ENCODE measurements around the gene KLK15. TPM values are rescaled to one million over a fixed set of nuclear protein-coding genes. Genes with fewer than 3 reads are reported as not detected.

The KLK15 gene
- total RNA-seq, 1 experiment from 2014 or later, result not detected

DNA sequence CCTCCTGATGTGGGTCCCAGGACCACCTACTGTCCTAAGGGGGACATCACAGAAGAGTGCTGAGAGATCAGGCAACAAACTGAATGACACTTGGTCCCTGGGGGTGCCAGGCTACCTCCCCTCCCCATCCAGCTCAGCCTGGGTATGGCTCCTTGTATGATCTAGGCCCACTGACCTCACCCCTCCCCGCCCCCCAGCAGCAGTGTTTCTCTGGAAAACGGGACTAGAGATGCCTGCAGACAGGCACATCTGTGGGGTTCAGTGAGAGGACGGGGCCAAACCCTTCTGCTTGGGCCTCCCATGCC is 33.9 kb downstream of the KLK15 start:
- Mint-ChIP-seq H3K27ac (ENCODE audit: unreplicated experiment) (no peak overlapping the region), H3K4me1 (ENCODE audit: low read depth, unreplicated experiment) (peaks cover 32% of the 10 kb centered on the region), H3K27me3 (ENCODE audit: unreplicated experiment) (no peaks in the 10 kb centered on the region), H3K36me3 (ENCODE audit: insufficient read depth, unreplicated experiment) (peaks cover 92% of the 10 kb centered on the region), H3K9me3 (ENCODE audit: low read depth, unreplicated experiment) (no peaks in the 10 kb centered on the region), H3K4me3 (ENCODE audit: low read depth, unreplicated experiment) (no peak overlapping the region)
- no TSS peak for BruUV-seq (replicated peaks)
- CTCF ChIA-PET, result no interaction called here
- TF ChIP-seq, protein P1, sequence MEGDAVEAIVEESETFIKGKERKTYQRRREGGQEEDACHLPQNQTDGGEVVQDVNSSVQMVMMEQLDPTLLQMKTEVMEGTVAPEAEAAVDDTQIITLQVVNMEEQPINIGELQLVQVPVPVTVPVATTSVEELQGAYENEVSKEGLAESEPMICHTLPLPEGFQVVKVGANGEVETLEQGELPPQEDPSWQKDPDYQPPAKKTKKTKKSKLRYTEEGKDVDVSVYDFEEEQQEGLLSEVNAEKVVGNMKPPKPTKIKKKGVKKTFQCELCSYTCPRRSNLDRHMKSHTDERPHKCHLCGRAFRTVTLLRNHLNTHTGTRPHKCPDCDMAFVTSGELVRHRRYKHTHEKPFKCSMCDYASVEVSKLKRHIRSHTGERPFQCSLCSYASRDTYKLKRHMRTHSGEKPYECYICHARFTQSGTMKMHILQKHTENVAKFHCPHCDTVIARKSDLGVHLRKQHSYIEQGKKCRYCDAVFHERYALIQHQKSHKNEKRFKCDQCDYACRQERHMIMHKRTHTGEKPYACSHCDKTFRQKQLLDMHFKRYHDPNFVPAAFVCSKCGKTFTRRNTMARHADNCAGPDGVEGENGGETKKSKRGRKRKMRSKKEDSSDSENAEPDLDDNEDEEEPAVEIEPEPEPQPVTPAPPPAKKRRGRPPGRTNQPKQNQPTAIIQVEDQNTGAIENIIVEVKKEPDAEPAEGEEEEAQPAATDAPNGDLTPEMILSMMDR (IDR thresholded peaks at IDR 0.05; ENCODE audit: unreplicated experiment), result no peak
- no peak for DNase-seq
- intact Hi-C loops (cut with micrococcal nuclease; ENCODE audit: unreplicated experiment), result no loop called here

- Mint-ChIP-seq H3K4me3 (ENCODE audit: low read depth, unreplicated experiment) (no peak overlapping the region), H3K36me3 (ENCODE audit: insufficient read depth, unreplicated experiment) (peaks cover 92% of the 10 kb centered on the region)
- intact Hi-C loops (cut with micrococcal nuclease; ENCODE audit: unreplicated experiment), result no loop called here
These were observed 34.5 kb downstream of the KLK15 start for GRCh38 chr19:50798659-50799546.

GRCh38 chr19:50797781-50798658 is 35.4 kb downstream of the KLK15 start:
- Mint-ChIP-seq H3K27me3 (ENCODE audit: unreplicated experiment) (no peaks in the 10 kb centered on the region), H3K36me3 (ENCODE audit: insufficient read depth, unreplicated experiment) (peaks cover 89% of the 10 kb centered on the region), H3K4me3 (ENCODE audit: low read depth, unreplicated experiment) (no peak overlapping the region), H3K4me1 (ENCODE audit: low read depth, unreplicated experiment) (peaks cover 27% of the 10 kb centered on the region), H3K9me3 (ENCODE audit: low read depth, unreplicated experiment) (no peaks in the 10 kb centered on the region), H3K27ac (ENCODE audit: unreplicated experiment) (no peak overlapping the region)
- TF ChIP-seq, protein P1 (IDR thresholded peaks at IDR 0.05; ENCODE audit: unreplicated experiment), result no peak
- no peak for DNase-seq
- intact Hi-C loops (cut with micrococcal nuclease; ENCODE audit: unreplicated experiment), result no loop called here
- no TSS peak for BruUV-seq (replicated peaks)
- CTCF ChIA-PET, result interaction anchor here (0.6 kb wide), 1 partner anchor 73 kb away, joined by 3 read pairs; no protein-coding TSS in a partner anchor

More at GRCh38 chr19:50798659-50799546, 34.5 kb downstream of the KLK15 start:
- H3K9me3 Mint-ChIP-seq (ENCODE audit: low read depth, unreplicated experiment), result no peaks in the 10 kb centered on the region
- H3K27me3 Mint-ChIP-seq (ENCODE audit: unreplicated experiment), result no peaks in the 10 kb centered on the region
- no peak for DNase-seq
- TF ChIP-seq, protein P1 (IDR thresholded peaks at IDR 0.05; ENCODE audit: unreplicated experiment), result no peak
- CTCF ChIA-PET, result no interaction called here
- no TSS peak for BruUV-seq (replicated peaks)
- H3K4me1 Mint-ChIP-seq (ENCODE audit: low read depth, unreplicated experiment), result peaks cover 30% of the 10 kb centered on the region
- H3K27ac Mint-ChIP-seq (ENCODE audit: unreplicated experiment), result no peak overlapping the region

DNA sequence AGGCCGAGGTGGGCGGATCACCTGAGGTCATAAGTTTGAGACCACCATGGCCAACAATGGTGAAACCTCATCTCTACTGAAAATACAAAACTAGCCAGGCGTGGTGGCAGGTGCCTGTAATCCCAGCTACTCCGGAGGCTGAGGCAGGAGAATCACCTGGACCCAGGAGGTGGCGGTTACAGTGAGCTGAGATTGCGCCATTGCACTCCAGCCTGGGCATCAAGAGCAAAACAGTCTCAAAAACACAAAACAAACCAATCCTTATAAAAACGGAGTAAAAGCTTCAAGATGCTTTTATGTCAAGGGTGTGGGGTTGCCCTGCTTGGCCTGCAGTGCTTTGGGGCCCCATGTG is 36.0 kb downstream of the KLK15 start:
- BruUV-seq (replicated peaks), result no TSS peak
- Mint-ChIP-seq H3K4me3 (ENCODE audit: low read depth, unreplicated experiment) (no peak overlapping the region), H3K27me3 (ENCODE audit: unreplicated experiment) (no peaks in the 10 kb centered on the region), H3K4me1 (ENCODE audit: low read depth, unreplicated experiment) (peaks cover 21% of the 10 kb centered on the region), H3K36me3 (ENCODE audit: insufficient read depth, unreplicated experiment) (peaks cover 88% of the 10 kb centered on the region), H3K9me3 (ENCODE audit: low read depth, unreplicated experiment) (no peaks in the 10 kb centered on the region), H3K27ac (ENCODE audit: unreplicated experiment) (no peak overlapping the region)
- no peak for DNase-seq
- intact Hi-C loops (cut with micrococcal nuclease; ENCODE audit: unreplicated experiment), result no loop called here
- CTCF ChIA-PET, result interaction anchor here (0.6 kb wide), 1 partner anchor 72 kb away, joined by 3 read pairs; no protein-coding TSS in a partner anchor
- TF ChIP-seq, protein P1 (IDR thresholded peaks at IDR 0.05; ENCODE audit: unreplicated experiment), result no peak

Measured in Calu3 (cell line).